Measurements from ENCODE around the gene ATAD3C. TPM values are rescaled to one million over a fixed set of nuclear protein-coding genes. Genes with fewer than 3 reads are reported as not detected.

ATAD3C gene
- polyA plus RNA-seq, 2 of the 4 experiments (the other 2 are of a cell fraction), result not detected

DNA sequence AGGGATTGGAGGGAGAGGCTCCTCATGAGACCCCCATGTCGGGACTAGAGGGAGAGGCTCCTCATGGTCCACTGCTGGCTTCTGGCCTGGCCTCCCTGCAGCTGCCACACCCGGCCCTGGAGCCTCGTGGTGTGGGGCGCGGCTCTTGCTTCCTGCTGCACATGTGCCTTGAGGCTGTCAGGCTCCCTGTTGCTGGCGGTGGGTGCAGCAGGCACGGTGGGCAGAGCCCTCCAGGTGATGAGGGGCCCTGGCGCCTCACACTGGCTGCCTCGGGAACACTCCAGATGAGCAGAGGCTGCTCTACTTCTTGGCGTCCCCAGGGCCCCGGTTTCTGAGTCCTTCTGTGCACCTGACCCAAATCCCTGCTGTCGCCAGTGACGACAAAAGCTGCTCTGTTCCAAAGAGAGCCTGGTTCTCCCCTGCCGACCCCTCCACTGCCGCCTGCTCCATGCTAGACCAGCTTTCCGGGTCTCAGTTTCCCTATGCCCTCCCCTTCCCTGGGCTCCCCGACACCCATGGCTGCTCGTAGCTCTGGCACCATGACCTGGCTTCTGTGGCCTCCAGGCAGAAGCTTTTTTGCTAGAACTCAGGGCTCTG, 12.3 kb downstream of the ATAD3C start:
- FAIRE-seq, result no peak

DNA sequence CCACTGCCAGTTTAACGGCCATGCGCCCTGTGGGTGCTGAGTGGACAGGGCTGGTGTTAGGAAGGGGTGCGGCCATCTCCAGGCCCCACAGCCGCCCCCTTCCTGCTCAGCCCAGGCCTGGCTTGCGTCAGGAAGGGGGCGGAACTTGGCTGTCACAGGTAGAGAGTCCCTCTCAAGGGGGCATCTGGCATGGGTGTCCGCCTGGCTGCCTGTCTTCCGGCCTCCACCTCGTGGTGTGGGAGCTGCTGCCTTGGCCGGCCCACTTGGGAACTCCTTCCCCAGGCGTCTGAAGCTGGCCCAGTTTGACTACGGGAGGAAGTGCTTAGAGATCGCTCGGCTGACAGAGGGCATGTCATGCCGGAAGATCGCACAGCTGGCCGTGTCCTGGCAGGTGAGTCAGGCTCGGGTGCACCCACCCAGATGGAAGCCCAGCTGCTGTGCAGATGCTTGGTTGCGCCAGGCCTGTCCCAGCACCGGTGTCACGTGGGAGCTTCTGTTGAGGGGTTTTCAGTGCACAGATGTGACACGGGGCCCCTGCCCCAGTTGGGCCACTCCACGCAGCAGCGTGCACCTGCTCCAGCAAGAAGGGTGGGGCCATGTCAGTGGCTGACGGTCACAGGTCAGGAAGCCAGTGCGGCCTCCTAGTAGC, 13.0 kb downstream of the ATAD3C start:
- no peak overlapping the region for H3K27ac ChIP-seq
- no peak for DNase-seq (ENCODE audit: low read depth in 1 of 2, low spot score in 1 of 2)
- CTCF ChIA-PET, result no interaction called here
- no peak for TF ChIP-seq FOSB (CRISPR knock-in tag; IDR thresholded peaks at IDR 0.05)
- TF ChIP-seq, protein P1, sequence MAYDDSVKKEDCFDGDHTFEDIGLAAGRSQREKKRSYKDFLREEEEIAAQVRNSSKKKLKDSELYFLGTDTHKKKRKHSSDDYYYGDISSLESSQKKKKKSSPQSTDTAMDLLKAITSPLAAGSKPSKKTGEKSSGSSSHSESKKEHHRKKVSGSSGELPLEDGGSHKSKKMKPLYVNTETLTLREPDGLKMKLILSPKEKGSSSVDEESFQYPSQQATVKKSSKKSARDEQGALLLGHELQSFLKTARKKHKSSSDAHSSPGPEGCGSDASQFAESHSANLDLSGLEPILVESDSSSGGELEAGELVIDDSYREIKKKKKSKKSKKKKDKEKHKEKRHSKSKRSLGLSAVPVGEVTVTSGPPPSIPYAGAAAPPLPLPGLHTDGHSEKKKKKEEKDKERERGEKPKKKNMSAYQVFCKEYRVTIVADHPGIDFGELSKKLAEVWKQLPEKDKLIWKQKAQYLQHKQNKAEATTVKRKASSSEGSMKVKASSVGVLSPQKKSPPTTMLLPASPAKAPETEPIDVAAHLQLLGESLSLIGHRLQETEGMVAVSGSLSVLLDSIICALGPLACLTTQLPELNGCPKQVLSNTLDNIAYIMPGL (CRISPR knock-in tag; IDR thresholded peaks at IDR 0.05; ENCODE audit: borderline replicate concordance), result no peak
- TF ChIP-seq PHF8 (IDR thresholded peaks at IDR 0.05; ENCODE audit: borderline replicate concordance, low read depth), result no peak
- TF ChIP-seq EHF (CRISPR knock-in tag; IDR thresholded peaks at IDR 0.05), result no peak
- TF ChIP-seq ZNF302 (CRISPR knock-in tag; IDR thresholded peaks at IDR 0.05), result no peak
- no peak for TF ChIP-seq ZC3H11A (IDR thresholded peaks at IDR 0.05)
- TF ChIP-seq NPAS2 (CRISPR knock-in tag; IDR thresholded peaks at IDR 0.05; ENCODE audit: borderline replicate concordance), result no peak
- TF ChIP-seq, protein P2, sequence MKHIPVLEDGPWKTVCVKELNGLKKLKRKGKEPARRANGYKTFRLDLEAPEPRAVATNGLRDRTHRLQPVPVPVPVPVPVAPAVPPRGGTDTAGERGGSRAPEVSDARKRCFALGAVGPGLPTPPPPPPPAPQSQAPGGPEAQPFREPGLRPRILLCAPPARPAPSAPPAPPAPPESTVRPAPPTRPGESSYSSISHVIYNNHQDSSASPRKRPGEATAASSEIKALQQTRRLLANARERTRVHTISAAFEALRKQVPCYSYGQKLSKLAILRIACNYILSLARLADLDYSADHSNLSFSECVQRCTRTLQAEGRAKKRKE (CRISPR knock-in tag; IDR thresholded peaks at IDR 0.05; ENCODE audit: low read depth), result no peak
- TF ChIP-seq HDAC2 (IDR thresholded peaks at IDR 0.05), result no peak
- no peak for TF ChIP-seq HOXA7 (CRISPR knock-in tag; IDR thresholded peaks at IDR 0.05)
- TF ChIP-seq JUNB (IDR thresholded peaks at IDR 0.05), result no peak
- no peak for TF ChIP-seq KDM1A (IDR thresholded peaks at IDR 0.05; ENCODE audit: low read depth)
- TF ChIP-seq, protein P3, sequence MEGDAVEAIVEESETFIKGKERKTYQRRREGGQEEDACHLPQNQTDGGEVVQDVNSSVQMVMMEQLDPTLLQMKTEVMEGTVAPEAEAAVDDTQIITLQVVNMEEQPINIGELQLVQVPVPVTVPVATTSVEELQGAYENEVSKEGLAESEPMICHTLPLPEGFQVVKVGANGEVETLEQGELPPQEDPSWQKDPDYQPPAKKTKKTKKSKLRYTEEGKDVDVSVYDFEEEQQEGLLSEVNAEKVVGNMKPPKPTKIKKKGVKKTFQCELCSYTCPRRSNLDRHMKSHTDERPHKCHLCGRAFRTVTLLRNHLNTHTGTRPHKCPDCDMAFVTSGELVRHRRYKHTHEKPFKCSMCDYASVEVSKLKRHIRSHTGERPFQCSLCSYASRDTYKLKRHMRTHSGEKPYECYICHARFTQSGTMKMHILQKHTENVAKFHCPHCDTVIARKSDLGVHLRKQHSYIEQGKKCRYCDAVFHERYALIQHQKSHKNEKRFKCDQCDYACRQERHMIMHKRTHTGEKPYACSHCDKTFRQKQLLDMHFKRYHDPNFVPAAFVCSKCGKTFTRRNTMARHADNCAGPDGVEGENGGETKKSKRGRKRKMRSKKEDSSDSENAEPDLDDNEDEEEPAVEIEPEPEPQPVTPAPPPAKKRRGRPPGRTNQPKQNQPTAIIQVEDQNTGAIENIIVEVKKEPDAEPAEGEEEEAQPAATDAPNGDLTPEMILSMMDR (IDR thresholded peaks at IDR 0.05), result no peak
- TF ChIP-seq GATA3 (IDR thresholded peaks at IDR 0.05; ENCODE audit: borderline replicate concordance), result no peak
- no peak for TF ChIP-seq NR3C1 (IDR thresholded peaks at IDR 0.05)
- no peak for TF ChIP-seq CBX8 (IDR thresholded peaks at IDR 0.05)
- no peak for TF ChIP-seq CBX2 (IDR thresholded peaks at IDR 0.05; ENCODE audit: borderline replicate concordance, low read depth)
- no peaks in the 10 kb centered on the region for H3K4me1 ChIP-seq
- FAIRE-seq, result no peak
- no peak for ATAC-seq
- H3K9me3 ChIP-seq, result no peaks in the 10 kb centered on the region
- no peak overlapping the region for H3K4me2 ChIP-seq
- H3K4me3 ChIP-seq, result no peak overlapping the region
- POLR2A ChIA-PET, result no interaction called here
- no CpG with 5 or more reads among the region's 26 CpGs for WGBS (ENCODE audit: missing lambda C conversion rate)

More for the DNA sequence above, 12.3 kb downstream of the ATAD3C start:
- CTCF ChIA-PET, result no interaction called here
- ATAC-seq, result no peak
- no peak for TF ChIP-seq TP53 (CRISPR knock-in tag; IDR thresholded peaks at IDR 0.05)
- TF ChIP-seq, protein P3 (IDR thresholded peaks at IDR 0.05), result no peak
- no peak for TF ChIP-seq NFE2L2 (conservative IDR thresholded peaks at IDR 0.05; ENCODE audit: low read length)
- TF ChIP-seq FOXS1 (CRISPR knock-in tag; IDR thresholded peaks at IDR 0.05), result no peak
- TF ChIP-seq ESRRA (IDR thresholded peaks at IDR 0.05; ENCODE audit: borderline replicate concordance, low read length), result no peak
- TF ChIP-seq MYC (IDR thresholded peaks at IDR 0.05; ENCODE audit: borderline replicate concordance, low read length), result no peak
- no peak for TF ChIP-seq ZSCAN20 (CRISPR knock-in tag; IDR thresholded peaks at IDR 0.05)
- TF ChIP-seq FOSL2 (IDR thresholded peaks at IDR 0.05), result no peak
- TF ChIP-seq FOSL2 (CRISPR knock-in tag; IDR thresholded peaks at IDR 0.05), result no peak
- TF ChIP-seq, protein P4, sequence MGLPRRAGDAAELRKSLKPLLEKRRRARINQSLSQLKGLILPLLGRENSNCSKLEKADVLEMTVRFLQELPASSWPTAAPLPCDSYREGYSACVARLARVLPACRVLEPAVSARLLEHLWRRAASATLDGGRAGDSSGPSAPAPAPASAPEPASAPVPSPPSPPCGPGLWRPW (IDR thresholded peaks at IDR 0.05), result no peak
- no peak for TF ChIP-seq RFX5 (IDR thresholded peaks at IDR 0.05)
- POLR2A ChIA-PET, result no interaction called here
- Histone ChIP-seq H3K27ac (no peak overlapping the region), H3K9me3 (no peaks in the 10 kb centered on the region), H3K4me2 (no peak overlapping the region), H3K4me3 (no peak overlapping the region), H3K4me1 (no peaks in the 10 kb centered on the region)
- no peak for DNase-seq (ENCODE audit: low read depth in 1 of 2, low spot score in 1 of 2)
- no CpG with 5 or more reads among the region's 18 CpGs for WGBS (ENCODE audit: missing lambda C conversion rate)

All from A549 (cell line).